Measurements from ENCODE around the gene MCM10.
"Not testable (repeated sequence)": the region's sequence is repeated elsewhere in the genome, so short reads cannot be mapped to it uniquely, and the experiment has no call there.

The MCM10 gene

DNA sequence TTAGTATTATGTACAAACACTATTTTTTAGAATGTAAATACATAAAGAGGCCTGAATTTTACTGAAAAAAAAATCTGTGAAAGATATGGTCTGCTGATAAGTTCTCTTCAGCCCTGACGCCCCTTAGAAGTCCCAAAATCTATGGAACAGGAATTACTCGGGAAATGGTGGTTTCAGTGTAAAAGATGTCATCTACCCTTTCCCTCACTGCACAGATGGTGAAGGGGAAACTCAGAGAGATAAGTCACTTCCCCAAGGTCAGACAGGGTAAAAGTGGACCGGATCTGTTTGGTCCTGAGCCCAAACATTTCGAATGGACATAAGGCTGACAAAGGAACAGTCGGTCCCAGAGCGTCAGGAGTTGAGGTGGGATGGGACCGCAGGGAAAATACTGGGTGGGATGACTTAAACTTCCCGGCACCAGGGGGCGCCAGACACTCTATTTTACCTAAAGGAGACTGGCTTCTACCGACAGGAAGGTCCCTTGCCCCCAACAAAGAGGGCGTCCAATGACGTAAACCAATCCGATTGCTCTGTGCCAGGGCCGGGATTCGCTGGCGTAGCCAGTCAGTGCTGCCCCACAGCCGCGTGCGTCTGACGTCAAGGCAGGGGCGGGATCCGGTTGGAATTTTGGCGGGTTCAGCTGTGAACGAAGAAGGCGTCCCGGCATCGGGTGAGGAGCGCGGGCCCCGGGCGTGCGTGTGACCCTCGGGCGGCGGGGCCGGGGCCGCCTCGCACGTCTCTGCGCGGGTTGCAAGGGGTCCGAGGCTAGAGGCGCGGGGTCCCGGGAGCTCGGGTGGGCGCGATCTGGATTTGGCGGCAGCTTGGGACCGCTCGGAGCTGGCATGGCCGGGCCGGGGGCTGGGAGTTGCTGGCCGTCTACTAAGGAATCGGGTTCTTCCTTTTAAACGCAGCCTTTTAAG, at the start of gene MCM10:
TSS of gene MCM10 (plus strand) at position 625 of the 923 bp plus-strand sequence. CDS start 2,645 bp downstream, outside the sequence.
- DNase-seq: peak; percentile 99

DNA sequence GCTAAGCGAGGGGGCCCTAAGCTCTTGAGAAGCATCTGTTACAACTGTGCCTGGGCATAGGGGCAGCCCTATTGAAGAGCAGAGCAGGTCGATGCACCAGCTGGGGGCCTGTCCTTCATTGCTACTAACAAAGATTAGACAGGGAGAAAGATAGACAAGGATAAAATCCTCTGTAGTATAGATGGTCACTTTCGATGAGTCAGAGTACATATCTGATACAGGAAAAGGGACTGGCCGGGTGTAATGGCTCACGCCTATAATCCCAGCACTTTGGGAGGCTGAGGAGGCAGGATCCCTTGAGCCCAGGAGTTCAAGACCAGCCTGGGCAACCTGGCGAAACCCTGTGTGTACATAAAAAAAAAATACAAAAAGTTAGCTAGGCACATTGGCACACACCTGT, 47.8 kb upstream of the MCM10 start:
- DNase-seq: no peak

DNA sequence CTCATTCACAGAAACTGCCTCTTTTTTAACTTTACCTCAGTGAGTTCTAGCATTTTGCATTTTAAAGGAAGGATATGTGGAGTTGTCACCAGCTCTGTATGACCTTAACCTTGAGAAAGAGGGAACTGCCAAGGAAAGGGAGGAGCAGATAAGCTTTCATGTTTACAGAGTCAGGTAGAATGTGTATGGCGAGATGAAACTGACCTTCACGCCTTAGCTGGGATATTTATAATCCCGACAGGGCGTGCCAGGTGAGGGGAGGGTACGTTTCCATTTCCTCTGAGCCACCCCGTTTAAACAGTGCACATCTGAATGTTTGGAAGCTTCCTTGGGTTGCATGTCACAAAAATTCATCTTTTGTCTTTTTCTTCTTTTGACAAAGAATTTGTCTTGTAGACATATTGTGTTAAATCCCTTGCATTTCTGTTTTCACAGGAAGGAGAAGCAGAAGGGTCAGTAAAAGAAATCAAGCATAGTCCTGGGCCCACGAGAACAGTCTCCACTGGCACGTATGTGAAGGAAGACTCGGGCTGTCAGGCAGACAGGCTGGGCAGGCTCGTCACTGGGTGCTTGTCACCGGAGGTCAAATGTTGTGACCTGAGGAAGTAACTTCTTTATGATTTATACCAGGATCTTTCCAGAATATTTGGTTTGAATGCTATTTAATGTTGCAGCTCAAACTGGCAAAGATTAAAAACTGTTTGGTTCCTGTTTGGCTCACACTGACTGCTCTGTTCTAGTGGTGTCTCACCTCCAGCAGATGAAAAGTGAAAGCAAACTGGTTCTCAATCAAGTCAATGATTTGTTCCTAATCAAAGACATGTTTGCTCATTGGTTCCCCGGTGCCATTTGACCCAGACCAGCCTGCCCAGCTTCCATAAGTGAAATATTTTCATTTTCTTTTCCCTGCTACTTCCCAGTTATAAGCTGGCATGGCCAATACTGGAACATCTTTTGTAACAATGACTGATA, 45.2 kb upstream of the MCM10 start:
- no peak for DNase-seq

DNA sequence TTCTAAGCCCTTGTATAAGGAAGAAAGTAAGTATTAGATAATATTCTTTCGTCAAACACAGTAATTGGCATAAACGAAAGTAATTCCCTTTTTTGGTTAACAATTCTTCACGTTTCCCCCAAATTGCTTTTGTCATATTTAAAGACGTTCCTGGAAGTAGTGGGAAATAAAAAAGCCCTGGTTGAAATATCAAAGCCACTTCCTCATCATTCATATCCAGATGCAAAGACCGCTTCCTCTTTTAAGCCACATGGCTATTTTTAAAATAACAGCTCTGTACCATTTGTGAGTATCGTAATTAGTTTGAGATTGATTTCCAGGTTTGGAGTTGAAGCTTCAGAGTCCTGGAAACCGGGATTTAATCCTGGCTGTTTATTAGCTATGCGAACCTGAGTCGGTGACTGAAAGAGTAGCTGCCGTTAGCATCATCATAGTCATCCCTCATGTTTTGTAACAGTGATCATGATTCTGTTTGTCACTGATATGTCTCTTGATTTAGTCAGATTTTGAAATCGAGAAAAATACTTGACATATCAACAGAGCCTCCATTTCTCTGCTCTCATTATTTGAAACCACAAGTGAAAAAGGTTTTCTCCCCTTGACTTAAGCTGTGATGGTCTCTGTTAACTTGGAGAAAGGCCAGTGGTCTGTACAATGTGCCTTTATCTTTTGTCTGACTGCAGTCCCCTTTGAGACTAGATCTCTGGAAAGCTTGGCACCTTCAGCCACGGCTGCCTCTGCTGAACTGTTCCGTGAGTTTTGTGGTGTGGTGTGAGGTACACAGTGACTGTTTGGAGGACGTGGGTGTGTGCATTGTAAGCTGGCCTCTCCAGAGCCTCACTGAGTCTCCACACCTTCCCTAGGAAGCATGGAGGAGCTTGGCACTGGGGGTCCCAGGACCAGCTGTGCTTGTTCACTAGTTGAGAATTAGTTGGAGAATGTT, 43.2 kb upstream of the MCM10 start:
- DNase-seq: no peak

DNA sequence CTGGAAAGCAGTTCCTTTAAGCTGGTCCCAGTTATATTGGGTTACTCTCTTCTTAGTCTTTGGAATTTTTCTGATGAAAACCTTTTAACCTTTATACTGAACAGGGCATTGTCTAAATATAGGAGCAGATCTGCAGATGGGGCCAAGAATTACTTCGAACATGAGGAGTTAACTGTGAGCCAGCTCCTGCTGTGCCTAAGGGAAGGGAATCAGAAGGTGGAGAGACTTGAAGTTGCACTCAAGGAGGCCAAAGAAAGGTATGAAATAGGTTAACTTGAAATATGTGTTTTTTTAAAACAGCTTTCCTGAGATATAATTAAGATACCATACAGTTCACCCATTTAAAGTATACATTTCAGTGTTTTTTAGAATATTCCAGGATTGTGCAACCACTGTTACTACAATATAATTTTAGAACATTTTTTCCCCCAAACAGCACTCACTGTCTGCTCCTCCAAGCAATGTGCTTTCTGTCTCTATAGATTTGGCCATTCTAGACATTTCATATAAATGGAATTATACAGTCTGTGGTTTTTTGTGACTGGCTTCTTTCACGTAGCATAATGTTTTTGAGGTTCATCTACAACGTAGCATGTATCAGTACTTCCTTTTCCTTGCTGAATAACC, 42.5 kb upstream of the MCM10 start:
- DNase-seq: no peak

DNA sequence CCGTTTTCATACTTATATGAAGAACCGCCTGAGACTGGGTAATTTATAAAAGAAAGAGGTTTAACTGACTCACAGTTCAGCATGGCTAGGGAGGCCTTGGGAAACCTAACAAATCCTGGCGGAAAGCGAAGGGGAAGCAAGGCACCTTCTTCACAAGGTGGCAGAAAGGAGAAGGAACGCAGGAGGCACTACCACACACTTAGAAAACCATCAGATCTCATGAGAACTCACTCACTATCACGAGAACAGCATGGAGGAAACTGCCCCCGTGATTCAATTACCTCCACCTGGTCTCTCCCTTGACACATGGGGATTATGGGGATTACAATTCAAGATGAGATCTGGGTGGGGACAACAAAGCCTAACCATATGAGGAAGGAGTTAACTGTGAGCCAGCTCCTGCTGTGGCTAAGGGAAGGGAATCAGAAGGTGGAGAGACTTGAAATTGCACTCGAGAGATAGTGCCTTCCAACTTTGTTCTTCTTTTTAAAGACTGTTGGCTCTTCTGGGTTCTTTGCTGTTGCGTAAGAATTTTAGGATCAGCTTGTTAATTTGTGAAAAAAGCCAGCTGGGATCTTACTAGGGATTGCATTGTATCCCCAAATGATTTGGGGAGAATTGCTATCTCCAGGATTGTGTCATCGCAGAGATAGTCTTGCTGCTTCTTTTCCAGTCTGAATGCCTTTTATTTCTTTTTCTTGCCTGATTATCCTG, 40.4 kb upstream of the MCM10 start:
- DNase-seq: no peak

DNA sequence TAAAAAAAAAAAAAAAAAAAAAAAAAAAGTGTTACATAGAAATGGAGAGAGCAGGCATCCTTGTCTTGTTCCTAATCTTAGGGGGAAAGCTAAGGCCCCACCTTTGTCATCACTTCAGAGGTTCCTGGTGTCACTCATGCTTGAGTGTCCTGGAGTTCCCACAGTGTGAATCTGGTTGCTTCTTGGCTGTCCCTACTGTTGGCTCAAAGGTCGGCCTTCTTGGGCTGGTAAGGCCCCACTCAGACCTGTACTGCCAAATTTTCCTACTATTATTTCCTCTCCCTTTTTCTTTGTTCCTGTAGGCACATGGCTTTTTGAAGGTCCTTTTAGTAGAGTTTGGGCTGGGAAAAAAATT, 39.9 kb upstream of the MCM10 start:
- no peak for DNase-seq

DNA sequence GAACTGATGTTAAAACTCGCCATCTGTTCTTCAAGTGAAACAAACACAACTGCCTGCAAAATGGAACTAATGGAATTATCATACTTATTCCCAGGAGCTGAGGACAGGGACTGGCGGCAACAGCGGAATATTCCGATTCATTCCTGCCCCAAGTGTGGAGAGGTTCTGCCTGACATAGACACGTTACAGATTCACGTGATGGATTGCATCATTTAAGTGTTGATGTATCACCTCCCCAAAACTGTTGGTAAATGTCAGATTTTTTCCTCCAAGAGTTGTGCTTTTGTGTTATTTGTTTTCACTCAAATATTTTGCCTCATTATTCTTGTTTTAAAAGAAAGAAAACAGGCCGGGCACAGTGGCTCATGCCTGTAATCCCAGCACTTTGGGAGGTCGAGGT, 24.7 kb upstream of the MCM10 start:
- DNase-seq: no peak

DNA sequence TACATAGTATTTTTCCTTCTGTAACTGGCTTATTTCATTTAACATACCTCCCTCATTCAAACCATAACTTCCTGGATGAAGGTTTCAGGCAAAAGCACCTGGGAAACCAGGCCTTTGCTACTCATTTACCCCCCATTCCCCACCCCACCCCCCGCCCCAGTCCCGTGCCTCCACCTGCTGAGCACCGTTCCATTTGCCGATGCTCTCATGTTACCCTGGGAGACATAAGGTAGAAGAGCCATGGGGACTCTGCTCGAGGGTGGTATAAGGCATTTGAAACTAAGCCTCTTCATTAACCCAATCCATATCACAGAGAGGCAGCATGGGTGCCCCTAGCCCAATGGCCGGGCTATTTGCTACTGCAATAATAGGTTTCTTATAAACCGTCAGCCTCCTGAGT, 22.2 kb upstream of the MCM10 start:
- no peak for DNase-seq

DNA sequence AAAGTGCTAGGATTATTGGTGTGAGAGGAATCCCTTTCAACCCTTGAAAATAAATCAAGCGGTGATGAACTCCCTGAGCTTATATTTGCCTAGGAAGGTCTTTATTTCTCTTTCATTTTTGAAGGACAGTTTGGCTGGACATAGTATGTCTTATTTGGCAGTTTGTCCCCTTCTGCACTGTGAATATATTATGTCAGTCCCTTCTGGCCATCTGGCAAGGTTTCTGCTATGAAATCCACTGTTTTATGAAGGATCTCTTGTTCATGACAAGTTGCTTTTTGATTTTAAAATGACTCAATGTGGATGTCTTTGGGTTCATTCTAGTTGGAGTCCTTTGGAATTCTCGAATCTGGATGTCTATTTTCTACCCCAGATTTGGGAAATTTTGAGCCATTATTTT, 21.7 kb upstream of the MCM10 start:
- DNase-seq: no peak

DNA sequence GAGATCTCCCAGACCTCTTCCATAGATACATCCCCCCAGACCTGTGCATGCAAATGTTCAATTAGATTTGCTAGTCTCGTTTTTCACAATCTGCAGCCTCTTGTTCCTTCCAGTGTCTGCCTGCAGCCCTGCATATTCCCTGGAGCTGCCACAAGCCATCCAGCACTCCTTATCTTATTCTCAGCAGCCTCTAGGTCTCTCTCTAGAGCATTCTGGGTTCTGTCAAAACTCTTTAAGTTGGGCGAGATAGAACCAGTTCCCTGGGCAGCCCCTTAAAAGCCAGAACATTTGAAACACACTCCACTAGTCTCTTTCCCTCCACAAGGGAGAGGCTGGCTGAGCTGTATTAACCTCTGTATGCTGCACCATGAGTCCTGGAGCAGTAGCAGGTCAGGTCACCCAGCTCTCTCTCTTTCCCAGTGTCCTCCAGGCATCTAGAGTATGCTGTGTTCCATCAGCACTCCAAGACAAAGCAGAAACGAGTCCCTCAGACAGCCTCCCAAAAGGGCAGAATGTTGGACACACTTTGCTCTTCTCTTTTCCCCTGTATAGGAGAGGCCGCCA, 20.6 kb upstream of the MCM10 start:
- no peak for DNase-seq

DNA sequence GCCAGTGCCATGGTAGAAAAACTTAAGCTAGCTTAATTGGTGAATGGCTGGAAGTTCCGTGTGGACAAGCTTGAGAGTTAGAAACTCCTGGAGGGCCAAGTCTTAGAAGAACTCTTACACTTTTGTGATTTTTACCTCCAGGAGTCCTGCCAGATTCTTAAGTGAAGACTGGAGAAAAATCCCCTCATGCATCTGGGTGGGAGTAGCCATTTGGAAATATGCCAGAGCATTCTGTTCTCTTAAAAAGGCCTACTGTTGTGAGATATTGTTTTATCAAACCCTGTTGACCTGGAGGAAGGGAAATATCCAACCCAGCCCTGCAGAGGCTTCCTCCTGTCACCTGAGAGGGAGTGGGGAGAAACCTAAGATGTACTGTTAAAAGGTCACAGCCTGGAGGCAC, 17.6 kb upstream of the MCM10 start:
- DNase-seq: no peak

DNA sequence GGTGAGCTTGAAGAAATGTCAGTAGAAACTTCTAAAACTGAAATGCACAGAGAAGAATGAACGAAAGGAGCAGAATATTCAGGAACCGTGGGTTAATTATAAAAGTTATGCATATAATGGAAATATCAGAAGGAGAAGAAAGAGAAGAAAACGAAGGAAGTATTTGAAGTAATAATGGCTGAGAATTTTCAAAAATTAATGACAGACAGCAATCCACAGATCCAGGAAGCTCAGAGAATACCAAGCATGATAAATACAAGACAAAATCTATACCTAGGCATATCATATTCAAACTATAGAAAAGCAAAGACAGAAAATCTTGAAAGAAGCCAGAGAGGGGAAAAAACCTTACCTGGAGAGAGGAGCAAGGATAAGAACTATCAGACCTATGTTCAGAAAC, 16.5 kb upstream of the MCM10 start:
- DNase-seq: no peak

DNA sequence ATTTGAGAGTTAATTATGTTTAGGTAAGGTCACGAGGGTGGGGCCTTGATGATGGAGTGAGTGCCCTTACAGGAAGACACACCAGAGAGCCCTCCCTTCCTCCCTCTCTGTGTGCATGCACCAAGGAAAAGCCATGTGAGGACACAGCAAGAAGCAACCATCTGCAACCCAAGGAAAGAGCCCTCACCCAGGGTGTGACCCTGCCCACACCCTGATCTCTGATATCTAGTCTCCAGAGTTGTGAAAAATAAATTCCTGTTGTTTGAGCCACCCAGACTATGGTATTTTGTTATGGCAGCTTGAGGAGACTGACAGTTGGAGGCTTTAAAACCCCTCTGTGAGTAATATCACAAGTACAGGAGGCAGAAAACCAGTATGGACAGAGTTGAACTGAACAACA, 15.0 kb upstream of the MCM10 start:
- DNase-seq: no peak

DNA sequence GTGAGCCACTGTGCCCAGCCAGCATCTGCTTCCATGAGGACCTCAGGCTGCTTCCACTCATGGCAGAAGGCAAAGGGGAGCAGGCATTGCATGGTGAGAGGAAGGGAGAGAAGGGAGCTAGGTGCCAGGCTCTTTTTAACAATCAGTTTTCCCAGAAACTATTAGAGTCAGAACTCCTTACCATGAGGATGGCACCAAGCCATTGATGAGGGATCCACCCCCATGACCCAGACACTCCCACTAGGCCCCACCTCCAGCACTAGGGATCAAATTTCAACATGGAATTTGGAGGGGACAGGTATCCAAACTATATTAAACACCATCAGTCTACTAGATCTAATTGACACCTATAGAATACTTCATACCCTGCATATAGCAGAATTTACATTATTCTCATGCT, 14.2 kb upstream of the MCM10 start:
- DNase-seq: no peak

DNA sequence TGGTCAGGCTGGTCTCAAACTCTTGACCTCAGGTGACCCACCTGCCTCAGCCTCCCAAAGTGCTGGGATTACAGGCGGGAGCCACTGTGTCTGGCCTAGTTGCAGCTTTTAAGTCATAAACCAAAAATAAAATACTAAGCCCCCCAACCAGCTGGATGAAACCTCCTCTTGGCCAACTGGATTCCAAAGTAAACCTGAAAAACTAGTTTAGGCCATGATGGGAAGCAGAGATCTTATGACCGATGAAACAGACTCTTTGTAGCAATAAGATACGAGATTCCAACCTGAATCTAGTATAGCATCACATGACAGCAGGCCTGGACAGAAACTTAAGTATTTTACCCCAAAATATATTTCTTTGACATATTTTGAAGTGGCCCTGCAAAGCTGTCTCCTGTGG, 9.1 kb upstream of the MCM10 start:
- no peak for DNase-seq

DNA sequence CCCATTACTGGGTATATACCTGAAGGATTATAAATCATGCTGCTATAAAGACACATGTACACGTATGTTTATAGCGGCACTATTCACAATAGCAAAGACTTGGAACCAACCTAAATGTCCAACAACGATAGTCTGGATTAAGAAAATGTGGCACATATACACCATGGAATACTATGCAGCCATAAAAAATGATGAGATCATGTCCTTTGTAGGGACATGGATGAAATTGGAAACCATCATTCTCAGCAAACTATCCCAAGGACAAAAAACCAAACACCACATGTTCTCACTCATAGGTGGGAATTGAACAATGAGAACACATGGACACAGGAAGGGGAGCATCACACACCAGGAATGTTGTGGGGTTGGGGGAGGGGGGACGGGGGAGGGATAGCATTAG, 5.5 kb upstream of the MCM10 start:
- not testable (repeated sequence) for DNase-seq

DNA sequence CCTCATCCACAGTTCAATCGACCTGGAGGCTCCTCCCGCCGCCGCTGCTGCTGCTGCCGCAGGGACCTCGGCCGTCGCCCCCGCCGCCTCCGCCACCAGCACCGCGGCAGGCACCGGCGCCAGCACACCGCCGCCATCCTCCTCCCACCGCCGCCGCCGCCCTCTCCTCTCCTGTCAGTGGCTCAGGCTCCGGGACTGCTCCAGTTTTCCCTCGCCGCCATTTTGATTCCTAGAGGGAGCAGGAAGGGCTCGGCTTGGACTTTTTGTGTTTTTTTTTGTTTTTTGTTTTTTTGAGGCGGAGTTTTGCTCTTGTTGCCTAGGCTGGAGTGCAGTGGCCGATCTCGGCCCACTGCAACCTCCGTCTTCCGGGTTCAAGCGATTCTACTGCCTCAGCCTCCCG, 3.0 kb upstream of the MCM10 start:
- DNase-seq: no peak

DNA sequence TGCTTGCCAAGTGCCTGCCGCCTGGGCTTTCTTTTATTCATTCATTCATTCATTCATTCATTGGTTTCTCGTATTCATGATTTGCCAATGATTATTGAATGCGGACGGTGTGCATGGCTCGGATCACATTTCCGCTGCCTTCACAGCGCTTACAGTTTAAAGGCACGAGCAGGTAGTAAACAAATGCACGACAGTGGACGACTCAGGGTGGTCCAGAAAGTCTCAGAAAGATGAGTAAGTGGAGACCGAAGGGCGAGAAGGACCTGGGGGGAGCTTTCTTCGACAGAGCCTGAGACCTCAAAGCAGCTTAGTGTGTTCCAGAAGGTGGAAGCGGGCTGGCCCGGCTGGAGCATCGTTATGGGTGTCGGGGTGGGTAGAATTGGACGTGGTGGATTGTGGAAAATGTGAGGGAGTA, 506 bp downstream of the MCM10 start:
- DNase-seq: no peak

DNA sequence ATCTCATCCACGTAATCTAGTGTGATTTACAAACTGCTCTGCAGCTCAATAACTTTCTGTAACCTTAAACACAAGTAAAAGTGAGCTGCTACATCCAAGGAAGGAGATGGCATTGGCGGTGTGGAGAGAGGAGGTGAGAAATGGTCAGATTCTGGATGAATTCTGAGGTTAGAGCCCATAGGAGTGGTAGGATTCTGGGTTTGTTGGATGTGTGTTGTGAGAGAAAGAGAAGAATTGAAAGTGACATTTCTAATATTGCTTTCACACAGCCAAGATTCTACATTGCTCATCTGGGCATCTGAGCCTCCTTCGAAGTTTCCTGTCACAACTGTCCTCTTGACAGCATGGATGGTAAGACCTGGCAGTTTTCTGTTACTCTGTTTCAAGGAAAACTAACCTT, 2.5 kb downstream of the MCM10 start:
- DNase-seq: no peak

DNA sequence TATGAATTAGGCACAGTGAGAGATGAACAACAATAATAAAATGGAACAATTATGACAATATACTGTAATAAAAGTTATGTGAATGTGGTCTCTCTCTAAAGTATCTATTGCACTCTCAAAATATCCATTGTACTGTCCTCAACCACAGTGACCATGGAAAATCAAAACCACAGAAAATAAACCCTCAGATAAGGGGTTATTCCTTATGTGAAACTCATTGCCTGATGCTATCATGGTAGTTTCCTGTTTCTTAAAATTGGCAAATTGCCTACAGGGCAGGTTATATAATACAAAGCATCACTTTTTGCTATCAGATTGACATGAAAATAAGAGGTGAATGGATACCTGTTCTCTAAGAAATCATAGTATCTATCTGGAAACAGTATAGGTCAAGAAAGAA, 3.8 kb downstream of the MCM10 start:
- no peak for DNase-seq

Data from right hindlimb (tissue), 1 donor.